Testis (tissue), 3 donors: ENCODE data around the gene SLC34A2. TPM values are rescaled to one million over a fixed set of nuclear protein-coding genes. Genes with fewer than 3 reads are reported as not detected.

Source experiments
- DNase-seq: peaks from one replicate; pipeline ENCODE4 v3.0.0-alpha.2; 2019
- H3K27ac ChIP-seq, 2 donors: fragments of 200-600 bp; sonication (generic); one replicate each; pipeline ENCODE4 v1.5.1; 2019
- H3K27me3 ChIP-seq: fragments of 200-600 bp; sonication (generic); one replicate; pipeline ENCODE4 v1.5.1; 2019
- H3K36me3 ChIP-seq: fragments of 200-600 bp; sonication (generic); one replicate; pipeline ENCODE4 v1.5.1; 2017; ENCODE audit warnings: low read depth; ENCODE audit errors: missing control alignments
- H3K4me1 ChIP-seq: fragments of 200-600 bp; sonication (generic); one replicate; pipeline ENCODE4 v1.5.1; 2019
- H3K4me3 ChIP-seq, 2 donors: fragments of 200-600 bp; sonication (generic); one replicate each; pipeline ENCODE4 v1.5.1; 2017 to 2019
- H3K9me3 ChIP-seq: fragments of 200-600 bp; sonication (generic); one replicate; pipeline ENCODE4 v1.5.1; 2017
- POLR2A ChIP-seq: fragments of 450-650 bp; IDR thresholded peaks from one replicate; pipeline ENCODE4 v1.6.1; 2017; ENCODE audit warnings: antibody characterized with exemption, mild to moderate bottlenecking, moderate library complexity
- WGBS, 2 donors: methylation state at CpG; one replicate each; pipeline ENCODE4 v1.1.5; 2018; 5-methylcytosine and 5-hydroxymethylcytosine counted together
- intact Hi-C: fragments of 100-400 bp; cut with DNase I; formaldehyde crosslinking; loops from one replicate; pipeline ENCODE4 v1.15.1; 2023; ENCODE audit warnings: low total_unique reads
- polyA plus RNA-seq: library from polyadenylated mRNA; stranded (reverse); fragments of 350-450 nt; fragmentation: Illumina TruSeq; extraction: RNeasy Lipid Tissue Mini Kit (QIAGEN cat#74804); gene quantifications from one replicate; pipeline ENCODE4 v1.2.3, GENCODE V29; 2014; ENCODE audit warnings: low read depth, low replicate concordance; ENCODE audit not compliant: insufficient read depth
- small RNA-seq, 2 donors: library from RNA; depleted of rRNA; stranded (forward); fragments of <200 nt; gene quantifications; one replicate each; pipeline ENCODE3, GENCODE V24; 2016
- total RNA-seq, 2 donors: library from RNA; depleted of rRNA; stranded (reverse); fragments of >200 nt; gene quantifications; one replicate each; pipeline ENCODE4 v1.2.3, GENCODE V29; 2016
- TF ChIP-seq, protein P1 (sequence below), 3 experiments: fragments of 450-650 bp in 2 of 3; fragments of 200-600 bp in 1 of 3; sonication (generic) in 1 of 3; IDR thresholded peaks; one replicate each; pipeline ENCODE4 v1.5.1; 2016 to 2019; ENCODE audit warnings: antibody characterized with exemption in 3 of 3, mild to moderate bottlenecking in 2 of 3, moderate library complexity in 1 of 3

SLC34A2 gene
- total and polyA plus RNA-seq, 3 donors from 2014 or later = 1.4 to 10.0 (median 2.8) TPM

DNA sequence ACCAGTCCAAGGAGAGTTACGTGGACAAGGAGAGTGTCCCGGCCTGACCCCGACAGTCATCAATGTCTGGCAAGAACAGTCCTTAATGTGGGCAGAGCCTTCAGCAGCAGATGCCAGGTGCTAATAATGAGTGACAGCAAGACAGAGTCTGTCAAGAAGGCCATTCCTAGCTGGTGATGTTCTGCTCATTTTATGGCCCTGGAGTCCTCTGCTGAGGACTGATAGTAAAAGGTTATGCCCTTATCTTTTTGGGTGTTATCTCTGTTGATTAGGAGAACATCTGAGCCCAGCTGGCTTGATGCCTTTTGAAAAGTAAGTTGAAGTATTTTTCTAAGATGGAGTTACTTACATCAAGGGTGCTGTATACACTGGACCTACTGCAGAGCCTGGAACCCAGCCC is 67.3 kb downstream of the SLC34A2 start:
- intact Hi-C loops = no loop called here
- H3K4me3 ChIP-seq = no peak overlapping the region

DNA sequence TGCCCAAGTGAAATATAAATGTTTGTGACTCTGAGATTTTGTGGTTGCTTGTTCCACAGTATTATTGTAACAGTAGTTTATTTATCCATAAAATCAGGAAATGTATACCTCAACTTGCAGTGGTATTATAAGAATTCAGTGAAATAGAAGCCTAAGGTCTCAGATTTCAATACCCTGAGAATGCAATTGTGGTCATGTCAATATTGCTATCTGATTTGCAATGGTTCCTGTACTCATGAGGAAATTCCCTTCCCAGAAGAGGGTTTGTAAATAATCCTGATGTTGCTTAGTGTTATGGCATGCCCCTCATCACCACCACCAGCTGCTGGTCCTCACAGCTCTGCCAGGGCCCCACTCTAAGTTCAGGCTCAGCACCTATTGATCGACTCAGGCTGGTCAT is 67.8 kb downstream of the SLC34A2 start:
- intact Hi-C loops = no loop called here
- Histone ChIP-seq H3K27me3 (no peaks in the 10 kb centered on the region), H3K4me1 (no peaks in the 10 kb centered on the region), H3K36me3 (no peaks in the 10 kb centered on the region), H3K4me3 (no peak overlapping the region), H3K9me3 (no peaks in the 10 kb centered on the region), H3K27ac (no peak overlapping the region)
- DNase-seq = no peak
- WGBS, 2 donors = 82 to 86% methylated on average over 1 of the region's 1 CpG
- no peak for TF ChIP-seq POLR2A
- TF ChIP-seq, protein P1, sequence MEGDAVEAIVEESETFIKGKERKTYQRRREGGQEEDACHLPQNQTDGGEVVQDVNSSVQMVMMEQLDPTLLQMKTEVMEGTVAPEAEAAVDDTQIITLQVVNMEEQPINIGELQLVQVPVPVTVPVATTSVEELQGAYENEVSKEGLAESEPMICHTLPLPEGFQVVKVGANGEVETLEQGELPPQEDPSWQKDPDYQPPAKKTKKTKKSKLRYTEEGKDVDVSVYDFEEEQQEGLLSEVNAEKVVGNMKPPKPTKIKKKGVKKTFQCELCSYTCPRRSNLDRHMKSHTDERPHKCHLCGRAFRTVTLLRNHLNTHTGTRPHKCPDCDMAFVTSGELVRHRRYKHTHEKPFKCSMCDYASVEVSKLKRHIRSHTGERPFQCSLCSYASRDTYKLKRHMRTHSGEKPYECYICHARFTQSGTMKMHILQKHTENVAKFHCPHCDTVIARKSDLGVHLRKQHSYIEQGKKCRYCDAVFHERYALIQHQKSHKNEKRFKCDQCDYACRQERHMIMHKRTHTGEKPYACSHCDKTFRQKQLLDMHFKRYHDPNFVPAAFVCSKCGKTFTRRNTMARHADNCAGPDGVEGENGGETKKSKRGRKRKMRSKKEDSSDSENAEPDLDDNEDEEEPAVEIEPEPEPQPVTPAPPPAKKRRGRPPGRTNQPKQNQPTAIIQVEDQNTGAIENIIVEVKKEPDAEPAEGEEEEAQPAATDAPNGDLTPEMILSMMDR (IDR thresholded peaks at IDR 0.05) = no peak

More for the DNA sequence above, 67.3 kb downstream of the SLC34A2 start:
- no peaks in the 10 kb centered on the region for H3K27me3 ChIP-seq
- no peaks in the 10 kb centered on the region for H3K36me3 ChIP-seq
- H3K9me3 ChIP-seq = no peaks in the 10 kb centered on the region
- H3K27ac ChIP-seq = no peak overlapping the region
- TF ChIP-seq POLR2A = no peak
- TF ChIP-seq, protein P1 (IDR thresholded peaks at IDR 0.05) = no peak
- H3K4me1 ChIP-seq = no peaks in the 10 kb centered on the region
- no peak for DNase-seq
- 35 to 44% methylated on average over 3 of the region's 3 CpGs for WGBS, 2 donors

DNA sequence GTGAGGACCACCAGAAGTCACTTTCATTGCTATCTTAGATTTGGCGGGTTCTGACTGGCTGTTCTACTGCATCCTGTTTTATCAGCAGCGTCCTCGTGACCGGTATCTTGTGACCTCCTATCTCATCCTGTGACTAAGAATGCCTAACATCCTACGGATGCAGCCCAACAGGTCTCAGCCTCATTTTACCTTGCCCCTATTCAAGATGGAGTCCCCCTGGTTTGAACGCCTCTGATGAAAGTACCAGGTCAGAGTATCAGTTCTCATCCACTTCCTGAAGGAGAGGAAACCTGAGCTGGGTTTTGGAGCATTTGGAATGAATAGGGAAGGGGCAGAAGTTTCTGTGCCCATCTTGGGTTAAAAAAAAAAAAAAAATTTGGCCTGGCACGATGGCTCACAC is 70.2 kb downstream of the SLC34A2 start:
- Histone ChIP-seq H3K36me3 (no peaks in the 10 kb centered on the region), H3K27me3 (no peaks in the 10 kb centered on the region), H3K4me3 (no peak overlapping the region), H3K9me3 (no peaks in the 10 kb centered on the region), H3K4me1 (no peaks in the 10 kb centered on the region), H3K27ac (no peak overlapping the region)
- TF ChIP-seq, protein P1 (IDR thresholded peaks at IDR 0.05) = no peak
- TF ChIP-seq POLR2A = no peak
- WGBS, 2 donors = 77 to 87% methylated on average over 7 of the region's 7 CpGs
- DNase-seq = no peak
- intact Hi-C loops = no loop called here

DNA sequence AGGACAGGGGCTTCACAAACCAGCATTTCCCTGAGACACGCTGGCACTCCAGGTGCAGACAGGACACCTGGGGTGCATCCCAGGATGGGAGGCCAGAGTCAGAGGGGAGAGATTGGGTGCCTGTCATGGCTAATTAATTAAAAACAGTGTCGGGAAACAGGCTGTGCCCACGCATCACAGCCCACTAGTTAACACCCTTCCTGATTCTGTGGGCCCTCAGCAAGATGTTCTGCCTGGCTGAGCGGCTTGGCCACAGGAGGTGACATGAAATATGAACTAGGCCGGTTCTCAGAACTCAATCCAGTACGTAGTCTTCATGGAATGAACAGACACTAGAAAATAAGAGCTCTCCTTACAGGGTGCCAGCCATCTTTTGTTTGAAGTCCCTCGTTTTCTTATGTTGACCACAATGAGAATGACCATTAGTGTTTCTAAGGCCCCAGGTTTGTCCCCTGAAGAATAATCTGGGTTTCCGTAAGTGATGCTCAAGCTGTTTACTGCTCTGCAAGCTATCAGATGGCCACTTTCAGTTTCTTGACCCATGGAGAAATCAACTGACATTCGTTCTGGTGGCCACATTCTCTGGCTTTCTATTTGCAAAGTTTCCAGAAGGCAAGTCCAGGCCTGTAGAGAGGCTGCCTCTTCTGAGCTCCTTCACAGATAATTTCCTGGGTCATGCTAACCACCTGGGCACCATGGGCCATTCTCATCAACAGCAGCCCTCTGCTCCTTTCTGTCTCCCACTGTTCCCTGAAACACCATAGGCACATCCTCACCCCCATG is 72.3 kb downstream of the SLC34A2 start:
- Histone ChIP-seq H3K27ac (no peak overlapping the region), H3K27me3 (no peaks in the 10 kb centered on the region), H3K4me3 (no peak overlapping the region), H3K9me3 (no peaks in the 10 kb centered on the region), H3K36me3 (no peaks in the 10 kb centered on the region), H3K4me1 (no peaks in the 10 kb centered on the region)
- no peak for DNase-seq
- WGBS, 2 donors = 89 to 92% methylated on average over 9 of the region's 9 CpGs
- intact Hi-C loops = no loop called here
- no peak for TF ChIP-seq POLR2A
- TF ChIP-seq, protein P1 (IDR thresholded peaks at IDR 0.05) = no peak

Small RNA genes within 50 kb of the gene (small RNA-seq; reads per million reads assigned to genes)
- gene AC092436.3 (0 reads per million in 2 donors), gene MTND4LP22 (0 reads per million in 2 donors), gene RPS29P11 (0 reads per million in 2 donors)

Other genes with a start within 250 kb of the SLC34A2 start
- 1 to 10 TPM; 5.0 to 6.9 TPM for gene SEL1L3, start 207.1 kb downstream of the SLC34A2 start, total RNA-seq
- 15.6 TPM for gene SEL1L3, start 207.1 kb downstream of the SLC34A2 start, polyA plus RNA-seq